ENCODE measurements around the gene ASIC3.

Gene ASIC3

DNA sequence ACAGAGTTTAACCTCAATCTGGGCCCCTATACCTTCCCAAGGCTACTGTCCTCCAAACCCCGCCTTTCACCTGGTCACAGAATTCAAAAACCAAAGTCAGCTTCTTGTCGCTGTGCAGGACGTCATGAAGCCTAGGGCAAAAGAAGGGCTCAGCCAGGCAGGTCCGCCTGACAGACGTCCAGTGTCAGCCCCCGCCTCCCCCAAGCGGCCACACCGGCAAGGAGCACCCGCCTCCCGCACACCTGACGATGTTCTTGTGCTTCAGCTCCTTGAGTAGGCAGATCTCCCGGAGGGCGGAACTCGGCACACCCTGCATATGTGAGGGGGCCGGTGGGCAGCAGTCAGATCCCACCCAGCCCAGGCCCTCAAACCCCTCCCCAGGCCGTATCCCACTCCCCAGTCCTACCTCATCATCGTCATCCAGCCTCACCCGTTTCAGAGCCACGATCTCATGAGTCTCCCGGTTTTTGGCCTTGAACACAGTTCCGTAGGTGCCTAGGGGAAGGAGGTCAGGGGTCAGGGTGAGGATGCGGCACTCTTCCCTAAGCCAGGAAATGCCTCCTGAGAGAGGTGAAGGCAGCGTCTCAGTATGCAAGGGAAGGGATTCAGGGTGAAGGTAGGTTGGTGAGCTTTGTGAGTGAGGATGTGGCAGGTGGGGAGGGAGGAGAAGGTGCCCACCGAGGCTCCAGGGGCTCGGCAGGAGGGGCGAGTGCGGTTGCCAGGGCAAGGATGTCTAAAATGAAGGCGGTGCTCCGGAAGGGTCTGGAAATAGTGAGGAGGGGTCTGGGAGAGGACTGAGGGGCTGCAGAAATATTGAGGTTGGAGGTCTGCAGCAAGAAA, 8.6 kb downstream of the ASIC3 start:
- DNase-seq (ENCODE audit: low spot score) = no peak

DNA sequence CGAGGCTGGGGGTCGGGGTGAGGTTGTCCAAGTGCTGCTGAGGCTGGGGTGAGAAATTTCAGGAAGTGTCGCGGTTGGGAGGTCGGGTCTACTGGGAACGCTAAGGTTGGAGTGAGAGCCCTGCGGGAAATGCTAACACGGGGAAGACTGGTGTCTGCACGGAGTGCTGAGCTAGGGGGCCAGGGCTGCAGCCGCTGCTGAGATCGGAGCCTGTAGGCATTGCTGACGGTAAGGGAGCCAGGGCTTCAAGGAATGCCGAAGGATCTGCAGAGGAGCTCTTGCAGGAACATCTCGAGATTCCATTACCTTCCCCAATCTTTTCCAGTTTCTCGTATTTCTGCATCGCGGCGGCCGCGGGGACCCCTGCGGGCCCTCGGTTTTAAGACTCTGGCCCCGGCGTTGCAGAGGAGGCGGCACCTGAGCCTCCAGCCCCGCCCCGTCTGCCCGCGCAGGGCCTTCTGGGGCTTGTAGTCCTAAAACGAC, 9.2 kb downstream of the ASIC3 start, which contains the start of gene CDK5:
Gene CDK5 (minus strand): TSS at position 392 of the 483 bp plus-strand sequence. CDS start 49 bp downstream, at position 343.
- DNase-seq (ENCODE audit: low spot score) = peak; percentile 65

DNA sequence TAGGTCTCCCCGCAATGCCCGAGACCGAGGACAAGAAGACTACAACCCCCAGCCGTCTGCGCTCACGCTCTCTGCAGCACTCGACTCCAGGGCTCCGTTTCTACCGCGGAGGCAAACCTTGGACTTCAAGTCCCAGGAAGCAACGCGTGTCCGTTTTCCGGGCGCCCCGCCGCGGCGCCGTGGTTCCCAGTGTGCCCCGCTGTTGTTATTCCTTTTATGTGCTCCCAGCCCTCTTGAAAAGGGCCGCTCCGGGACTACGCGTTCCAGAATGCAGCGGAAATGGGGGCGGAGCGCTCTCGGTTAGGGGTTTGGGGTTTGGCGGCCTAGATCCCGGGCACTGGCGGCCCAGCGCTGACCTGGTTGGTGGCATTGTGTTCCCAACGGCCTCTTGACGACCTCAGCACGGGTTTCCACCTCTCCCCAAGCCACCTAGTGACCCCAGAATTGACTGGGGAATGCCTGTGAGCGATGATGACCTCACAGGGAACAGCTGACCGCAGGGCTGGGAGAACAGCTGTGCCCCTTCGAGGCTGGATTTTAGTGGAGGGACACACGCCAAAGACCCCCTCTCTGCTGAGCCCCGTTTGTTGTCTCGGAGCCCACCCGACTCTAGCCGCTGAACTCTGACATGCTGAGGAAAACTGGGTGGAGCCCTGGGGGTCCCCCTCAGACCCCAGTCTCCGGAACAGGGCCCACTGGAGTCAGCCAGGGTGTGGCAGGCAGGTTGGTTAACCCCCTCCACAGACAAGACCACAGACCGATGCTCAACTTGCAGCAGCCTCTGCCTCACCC, 9.9 kb downstream of the ASIC3 start:
- DNase-seq (ENCODE audit: low spot score) = peak; percentile 100

DNA sequence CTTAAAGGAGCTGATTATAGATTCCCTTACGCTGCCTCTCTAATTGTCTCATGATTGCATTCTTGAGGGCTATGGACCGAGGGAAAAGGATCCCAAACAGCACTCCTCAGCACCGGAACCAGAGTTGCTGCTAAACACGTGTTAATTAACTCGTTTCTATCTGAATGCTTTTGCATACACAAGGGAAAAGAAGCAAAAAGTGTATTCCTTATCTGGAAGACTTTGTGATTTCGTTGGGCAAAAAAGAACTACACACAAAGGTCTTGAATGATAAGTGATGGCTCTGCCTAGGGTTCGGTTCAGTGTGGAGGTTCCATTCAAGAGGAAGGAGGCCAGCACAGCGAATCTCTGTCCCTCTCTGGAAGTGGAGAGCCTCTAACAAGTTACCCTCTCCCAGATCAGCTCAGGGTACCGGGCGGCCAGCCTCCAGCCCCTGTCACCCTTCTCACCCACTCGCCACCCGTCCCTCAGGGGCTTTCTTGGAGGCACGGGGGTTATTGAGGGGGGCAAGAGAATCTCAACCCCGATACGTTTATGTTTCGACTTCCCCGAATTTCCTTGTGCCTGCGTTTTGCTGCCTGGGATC, 10.5 kb downstream of the ASIC3 start:
- no peak for DNase-seq (ENCODE audit: low spot score)

DNA sequence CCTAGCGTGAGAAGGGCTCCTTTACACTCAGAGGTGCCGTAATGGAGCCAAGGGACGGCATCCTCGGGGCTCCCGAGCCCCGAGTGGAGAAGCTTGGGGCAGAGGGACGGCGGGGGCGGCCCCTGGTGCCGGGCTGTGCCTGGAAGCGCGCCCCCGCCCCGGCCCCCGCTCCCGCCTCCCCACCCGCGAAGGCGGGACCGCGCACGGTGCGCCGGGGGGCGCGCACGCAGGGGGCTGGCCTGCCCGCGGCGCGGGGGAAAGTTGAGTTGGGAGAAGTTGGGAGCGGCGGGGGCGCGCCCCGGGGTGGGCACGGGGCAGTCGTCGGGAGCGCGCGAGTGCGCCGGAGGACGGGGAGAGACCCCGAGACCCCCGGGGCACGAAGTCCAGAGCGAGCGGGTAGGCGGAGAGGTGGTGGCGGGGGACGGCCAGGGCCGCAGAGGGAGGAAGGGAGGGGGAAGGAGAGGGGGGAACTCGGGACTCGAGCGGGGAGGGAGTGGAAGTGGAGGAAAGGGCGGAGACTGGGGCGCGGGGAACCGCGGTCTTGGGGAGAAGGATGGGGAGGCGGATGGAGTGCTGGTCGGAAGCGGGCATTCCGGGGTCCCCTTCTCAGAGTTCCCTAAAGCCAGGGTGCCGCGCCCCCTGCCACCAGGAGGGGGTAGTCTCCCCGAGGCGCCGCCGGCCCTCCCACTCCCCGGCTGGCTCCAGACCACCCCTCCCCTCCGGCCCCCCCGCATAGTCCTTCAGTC, 11.2 kb downstream of the ASIC3 start, which contains the start of gene SLC4A2:
Gene SLC4A2 (plus strand): TSS at position 223 of the 746 bp plus-strand sequence. CDS start 2,399 bp downstream, outside the sequence.
- peak; percentile 95 for DNase-seq (ENCODE audit: low spot score)

- DNase-seq (ENCODE audit: low spot score) = no peak
These were observed 11.7 kb downstream of the ASIC3 start for GRCh38 chr7:151060113-151060415.

DNA sequence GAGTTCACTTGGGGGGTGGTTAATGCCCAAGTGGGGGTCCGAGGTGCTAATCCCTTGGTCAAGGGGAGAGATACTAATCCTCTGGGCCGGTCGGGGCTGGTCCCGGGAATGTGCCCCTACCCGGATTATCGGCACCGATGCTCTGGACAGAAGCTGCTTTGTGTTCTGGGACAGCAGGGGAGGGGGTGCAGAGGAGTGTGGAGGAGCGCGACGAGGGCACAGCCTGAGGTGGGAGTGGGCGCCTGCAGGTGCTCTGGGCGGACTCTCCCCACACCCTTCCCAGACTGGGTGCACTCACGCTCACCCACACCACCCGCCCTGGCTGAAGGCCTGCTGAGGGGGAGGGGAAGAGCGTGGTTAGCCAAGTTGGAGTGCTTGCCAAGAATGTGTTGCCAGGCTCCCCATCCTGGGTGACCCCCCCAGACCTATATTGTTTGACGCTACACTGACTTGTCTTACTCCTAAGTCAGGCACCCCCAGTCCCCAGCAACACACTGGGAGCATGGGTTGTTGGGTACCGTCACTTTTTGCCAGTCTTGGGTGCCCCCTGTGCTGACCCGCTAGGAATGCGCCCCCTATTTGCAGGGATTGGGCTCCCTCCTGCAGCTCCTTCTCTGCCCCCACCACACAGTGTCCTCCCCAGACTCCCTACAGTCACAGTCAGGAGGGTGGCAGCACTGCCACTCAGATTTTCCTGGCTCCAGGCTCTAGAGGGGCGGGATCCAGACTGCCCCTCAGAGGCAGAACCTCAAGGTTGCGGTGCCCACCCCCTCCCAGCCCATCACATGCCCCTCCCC, 12.3 kb downstream of the ASIC3 start:
- DNase-seq (ENCODE audit: low spot score) = peak; percentile 45

DNA sequence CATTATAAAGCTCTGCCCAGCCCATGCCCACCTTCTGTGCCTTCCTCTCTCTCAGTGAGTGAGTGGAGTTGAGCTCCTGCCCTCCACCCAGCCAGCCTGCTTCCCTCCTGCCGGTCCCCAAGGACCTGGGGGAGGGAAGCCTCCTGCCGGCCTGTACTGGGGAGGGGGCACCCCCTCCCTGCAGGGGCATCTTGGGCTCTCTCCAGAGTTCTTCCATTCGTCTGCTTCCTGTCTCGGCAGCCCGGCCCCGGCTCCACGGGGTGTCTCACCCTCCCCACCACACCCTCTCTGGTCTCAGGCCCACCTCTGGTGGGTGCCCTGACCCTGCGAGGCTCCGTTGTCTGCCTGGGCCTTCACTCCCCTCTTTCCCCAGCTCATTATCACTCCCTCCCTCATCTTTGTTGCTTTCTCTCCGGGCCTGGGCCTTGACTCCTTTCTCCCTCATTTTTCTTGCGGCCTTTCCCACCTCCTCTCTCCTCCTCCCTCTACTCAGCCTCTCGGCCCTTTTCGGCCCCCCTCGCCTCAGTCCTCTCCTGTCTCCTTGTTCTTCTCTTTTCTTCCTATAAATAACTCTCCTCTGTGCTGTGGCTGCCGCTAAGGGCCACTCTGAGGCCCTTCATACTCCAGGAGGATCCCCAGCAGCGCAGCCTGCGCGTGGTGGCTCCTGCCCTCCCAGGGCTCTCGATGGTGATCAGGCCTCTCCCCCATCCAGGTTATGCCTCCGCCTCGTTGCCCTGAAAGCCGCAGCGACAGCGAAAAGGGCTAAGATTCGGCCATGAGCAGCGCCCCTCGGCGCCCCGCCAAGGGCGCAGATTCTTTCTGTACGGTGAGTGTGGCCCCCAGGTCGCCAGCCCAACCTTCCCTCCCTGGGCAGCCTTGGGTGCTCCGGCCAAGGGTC, 13.1 kb downstream of the ASIC3 start:
- DNase-seq (ENCODE audit: low spot score) = no peak

GRCh38 chr7:151062111-151062398, 13.7 kb downstream of the ASIC3 start:
- DNase-seq (ENCODE audit: low spot score) = peak; percentile 45

DNA sequence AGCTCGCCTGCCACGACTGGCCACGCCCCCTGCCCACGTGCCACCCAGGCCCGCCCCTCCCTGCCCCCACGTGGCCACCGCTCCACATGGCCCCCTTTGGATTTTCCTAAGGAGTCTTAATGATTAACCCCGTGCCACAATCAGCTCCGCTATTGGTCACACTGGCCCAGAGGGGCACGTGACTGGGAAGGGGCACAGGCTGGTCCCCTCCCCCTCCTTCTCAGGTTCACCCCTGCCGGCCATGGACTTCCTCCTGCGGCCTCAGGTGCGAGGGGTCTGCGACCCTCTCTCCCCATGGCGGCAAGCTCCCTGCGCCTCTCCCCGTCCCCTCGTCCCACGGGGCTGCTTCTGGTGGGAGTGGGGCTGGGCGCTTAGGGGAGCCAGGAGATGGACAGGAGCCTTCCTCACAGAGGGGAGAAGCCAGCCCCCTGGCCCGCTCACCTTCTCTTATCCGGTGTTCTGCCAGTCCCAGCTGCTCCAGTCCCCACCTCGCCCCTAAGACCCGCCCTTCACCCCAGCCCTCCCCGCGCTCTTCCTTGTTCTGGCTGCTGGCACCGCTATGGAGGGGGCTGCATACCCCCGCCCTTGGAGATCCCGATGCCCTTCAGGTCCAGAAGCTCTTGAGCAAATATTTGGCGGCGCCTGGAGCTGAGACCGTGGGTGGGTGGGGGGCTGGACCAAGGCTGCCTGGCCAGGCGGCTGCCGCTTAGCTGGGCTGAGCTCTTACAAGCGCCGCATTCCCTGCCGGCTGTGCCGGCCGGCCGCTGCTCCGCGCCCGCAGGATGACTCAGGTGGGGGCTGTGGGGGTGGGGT, 14.3 kb downstream of the ASIC3 start:
- DNase-seq (ENCODE audit: low spot score) = peak; percentile 100

DNA sequence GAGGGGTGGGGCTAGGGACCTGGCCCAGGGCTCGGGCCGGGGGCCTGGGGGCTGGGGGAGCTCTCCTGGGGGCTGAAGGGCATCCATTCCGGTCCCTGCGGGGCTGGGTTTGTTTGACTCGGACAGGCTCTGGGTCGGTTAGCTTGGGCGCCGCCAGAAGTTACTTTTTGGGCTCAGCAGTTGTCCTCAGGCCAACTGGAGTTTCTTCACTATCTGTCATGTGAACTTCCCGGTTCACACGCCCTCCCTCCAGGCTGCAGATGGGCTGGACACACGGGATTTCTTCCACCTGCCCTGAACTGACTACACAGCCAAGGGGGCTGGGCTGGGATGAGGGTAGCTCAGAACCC, 14.9 kb downstream of the ASIC3 start:
- DNase-seq (ENCODE audit: low spot score) = peak; percentile 53

GRCh38 chr7:151064454-151064853, 16.1 kb downstream of the ASIC3 start:
- no peak for DNase-seq (ENCODE audit: low spot score)

GRCh38 chr7:151064993-151065392, 16.7 kb downstream of the ASIC3 start:
- no peak for DNase-seq (ENCODE audit: low spot score)

- no peak for DNase-seq (ENCODE audit: low spot score)
These were observed 17.2 kb downstream of the ASIC3 start for GRCh38 chr7:151065516-151065915.

GRCh38 chr7:151066273-151066974, 18.1 kb downstream of the ASIC3 start:
- no peak for DNase-seq (ENCODE audit: low spot score)

GRCh38 chr7:151068069-151068773, 19.9 kb downstream of the ASIC3 start:
- no peak for DNase-seq (ENCODE audit: low spot score)

GRCh38 chr7:151069841-151070573, 21.7 kb downstream of the ASIC3 start:
- DNase-seq (ENCODE audit: low spot score) = no peak

Data from HuH-7 (cell line).